Panc1 (cell line): ENCODE data around the gene NLN. TPM values are rescaled to one million over a fixed set of nuclear protein-coding genes. Genes with fewer than 3 reads are reported as not detected.

Experiments
- ATAC-seq: fragments of 200-7000 bp; cut with Tn5 transposase; 2 replicates; pipeline ENCODE4 v1.9.1; 2020; ENCODE audit warnings: mild to moderate bottlenecking, moderate library complexity
- BruUV-seq: library from RNA; stranded (reverse); fragments of 400-500 nt; replicated peaks from 2 replicates; lab custom pipeline; 2021; lab: Mats Ljungman, UMichigan
- CTCF ChIA-PET: fragments of 300-600 bp; sonication (Branson Sonifier 250); formaldehyde crosslinking; loops from one replicate; lab custom pipeline; 2022; ENCODE audit warnings: antibody characterized with exemption; lab: Charles Lee
- POLR2A ChIA-PET: fragments of 300-600 bp; sonication (Branson Sonifier 250); formaldehyde crosslinking; loops from one replicate; lab custom pipeline; 2022; ENCODE audit warnings: antibody characterized with exemption; lab: Charles Lee
- DNase-seq: peaks from one replicate; pipeline ENCODE4 v3.0.0-alpha.2; 2010; ENCODE audit warnings: low read depth, low spot score
- H3K27ac ChIP-seq: 2 replicates; pipeline ENCODE4 v1.5.1; 2011; ENCODE audit warnings: mild to moderate bottlenecking, low read length, inconsistent platforms
- H3K27me3 ChIP-seq: fragments of 200-500 bp; sonication (Bioruptor generic); 2 replicates; pipeline ENCODE4 v1.6.0; 2014; ENCODE audit warnings: low read length, inconsistent platforms; ENCODE audit not compliant: control insufficient read depth, insufficient read depth
- H3K36me3 ChIP-seq: fragments of 200-500 bp; sonication (Bioruptor generic); 2 replicates; pipeline ENCODE4 v1.5.1; 2014; ENCODE audit warnings: inconsistent platforms, mild to moderate bottlenecking, low read length, moderate library complexity; ENCODE audit not compliant: control insufficient read depth, insufficient read depth
- H3K4me1 ChIP-seq: 2 replicates; pipeline ENCODE4 v1.5.1; 2011; ENCODE audit warnings: inconsistent platforms, mild to moderate bottlenecking, low read length, moderate library complexity; ENCODE audit not compliant: control insufficient read depth, insufficient read depth
- H3K4me3 ChIP-seq, 2 experiments: 2 replicates each; pipeline ENCODE4 v1.5.1; 2011 to 2012; ENCODE audit warnings: low read depth in 2 of 2, low read length in 2 of 2, mild to moderate bottlenecking in 2 of 2, inconsistent platforms in 1 of 2, moderate library complexity in 1 of 2
- H3K9me3 ChIP-seq: fragments of 200-500 bp; sonication (Bioruptor generic); 2 replicates; pipeline ENCODE4 v1.5.1; 2014; ENCODE audit warnings: low read depth, mild to moderate bottlenecking, inconsistent platforms, low read length, moderate library complexity; ENCODE audit not compliant: control insufficient read depth, insufficient read depth
- POLR2AphosphoS5 ChIP-seq: IDR thresholded peaks from 2 replicates; pipeline ENCODE4 v1.6.1; 2012; ENCODE audit warnings: mild to moderate bottlenecking, low read depth, low read length, moderate library complexity
- SIN3A ChIP-seq: IDR thresholded peaks from 2 replicates; pipeline ENCODE4 v1.6.1; 2012; ENCODE audit warnings: low read depth, mild to moderate bottlenecking, low read length, moderate library complexity, borderline replicate concordance; ENCODE audit not compliant: insufficient read depth
- TCF7L2 ChIP-seq: IDR thresholded peaks from 2 replicates; pipeline ENCODE4 v1.6.1; 2011; ENCODE audit warnings: mild to moderate bottlenecking, low read depth, low read length, inconsistent platforms
- in situ Hi-C: cut with HindIII; loops from 2 replicates; pipeline ENCODE4 v1.10.0; 2016; ENCODE audit warnings: low sequenced_read_pairs, low pct_unique_long_range_greater_than_20kb
- intact Hi-C: fragments of 100-400 bp; cut with micrococcal nuclease; formaldehyde crosslinking; loops from one replicate; pipeline ENCODE4 v1.10.0; 2022; ENCODE audit not compliant: unreplicated experiment
- total RNA-seq: library from RNA; stranded (reverse); gene quantifications from one replicate; pipeline ENCODE4 v1.2.1, GENCODE V29; 2021; ENCODE audit not compliant: unreplicated experiment
- TF ChIP-seq, protein P1 (sequence below): fragments of 450-650 bp; IDR thresholded peaks from 2 replicates; pipeline ENCODE4 v1.5.1; 2017; ENCODE audit warnings: mild to moderate bottlenecking
- TF ChIP-seq, protein P2 (sequence below), 2 experiments: IDR thresholded peaks; 2 replicates each; pipeline ENCODE4 v1.6.1; 2011 to 2012; ENCODE audit warnings: low read depth in 2 of 2, control low read depth in 1 of 2, low read length in 1 of 2, mild to moderate bottlenecking in 1 of 2, moderate library complexity in 1 of 2; ENCODE audit not compliant: insufficient read depth in 1 of 2

The NLN gene
- total RNA-seq, 1 experiment from 2014 or later: 51.8 TPM

DNA sequence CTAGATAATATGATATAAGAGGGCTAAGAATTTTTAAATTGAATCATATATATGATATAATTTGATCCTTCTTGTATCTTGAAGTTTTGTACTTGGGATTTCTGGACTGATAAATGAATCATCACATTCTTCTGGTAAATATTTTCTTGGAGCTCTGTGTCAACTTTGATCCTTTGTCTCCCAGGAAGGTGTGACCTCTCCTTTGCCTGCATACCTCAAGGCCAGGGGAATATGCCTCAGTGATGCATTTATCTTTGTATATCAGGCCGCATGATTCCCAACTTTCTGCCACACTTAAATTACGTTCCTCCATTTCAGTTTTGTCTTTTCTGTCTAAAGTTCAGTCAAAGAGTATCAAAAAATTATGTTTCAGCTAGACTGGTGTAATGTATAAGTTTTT, 101.2 kb downstream of the NLN start:
- Histone ChIP-seq H3K27me3 (no peaks in the 10 kb centered on the region), H3K4me3 (no peak overlapping the region), H3K4me1 (no peaks in the 10 kb centered on the region), H3K9me3 (no peaks in the 10 kb centered on the region), H3K27ac (no peak overlapping the region), H3K36me3 (no peaks in the 10 kb centered on the region; the same call in 1 of the 2 replicates)
- CTCF ChIA-PET: no interaction called here
- no peak for DNase-seq
- BruUV-seq: no TSS peak
- intact Hi-C loops (no loop called here), in situ Hi-C loops (no loop called here)
- POLR2A ChIA-PET: no interaction called here
- TF ChIP-seq SIN3A: no peak
- TF ChIP-seq TCF7L2: no peak
- TF ChIP-seq, protein P1, sequence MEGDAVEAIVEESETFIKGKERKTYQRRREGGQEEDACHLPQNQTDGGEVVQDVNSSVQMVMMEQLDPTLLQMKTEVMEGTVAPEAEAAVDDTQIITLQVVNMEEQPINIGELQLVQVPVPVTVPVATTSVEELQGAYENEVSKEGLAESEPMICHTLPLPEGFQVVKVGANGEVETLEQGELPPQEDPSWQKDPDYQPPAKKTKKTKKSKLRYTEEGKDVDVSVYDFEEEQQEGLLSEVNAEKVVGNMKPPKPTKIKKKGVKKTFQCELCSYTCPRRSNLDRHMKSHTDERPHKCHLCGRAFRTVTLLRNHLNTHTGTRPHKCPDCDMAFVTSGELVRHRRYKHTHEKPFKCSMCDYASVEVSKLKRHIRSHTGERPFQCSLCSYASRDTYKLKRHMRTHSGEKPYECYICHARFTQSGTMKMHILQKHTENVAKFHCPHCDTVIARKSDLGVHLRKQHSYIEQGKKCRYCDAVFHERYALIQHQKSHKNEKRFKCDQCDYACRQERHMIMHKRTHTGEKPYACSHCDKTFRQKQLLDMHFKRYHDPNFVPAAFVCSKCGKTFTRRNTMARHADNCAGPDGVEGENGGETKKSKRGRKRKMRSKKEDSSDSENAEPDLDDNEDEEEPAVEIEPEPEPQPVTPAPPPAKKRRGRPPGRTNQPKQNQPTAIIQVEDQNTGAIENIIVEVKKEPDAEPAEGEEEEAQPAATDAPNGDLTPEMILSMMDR: no peak
- TF ChIP-seq POLR2AphosphoS5: no peak
- TF ChIP-seq, protein P2, sequence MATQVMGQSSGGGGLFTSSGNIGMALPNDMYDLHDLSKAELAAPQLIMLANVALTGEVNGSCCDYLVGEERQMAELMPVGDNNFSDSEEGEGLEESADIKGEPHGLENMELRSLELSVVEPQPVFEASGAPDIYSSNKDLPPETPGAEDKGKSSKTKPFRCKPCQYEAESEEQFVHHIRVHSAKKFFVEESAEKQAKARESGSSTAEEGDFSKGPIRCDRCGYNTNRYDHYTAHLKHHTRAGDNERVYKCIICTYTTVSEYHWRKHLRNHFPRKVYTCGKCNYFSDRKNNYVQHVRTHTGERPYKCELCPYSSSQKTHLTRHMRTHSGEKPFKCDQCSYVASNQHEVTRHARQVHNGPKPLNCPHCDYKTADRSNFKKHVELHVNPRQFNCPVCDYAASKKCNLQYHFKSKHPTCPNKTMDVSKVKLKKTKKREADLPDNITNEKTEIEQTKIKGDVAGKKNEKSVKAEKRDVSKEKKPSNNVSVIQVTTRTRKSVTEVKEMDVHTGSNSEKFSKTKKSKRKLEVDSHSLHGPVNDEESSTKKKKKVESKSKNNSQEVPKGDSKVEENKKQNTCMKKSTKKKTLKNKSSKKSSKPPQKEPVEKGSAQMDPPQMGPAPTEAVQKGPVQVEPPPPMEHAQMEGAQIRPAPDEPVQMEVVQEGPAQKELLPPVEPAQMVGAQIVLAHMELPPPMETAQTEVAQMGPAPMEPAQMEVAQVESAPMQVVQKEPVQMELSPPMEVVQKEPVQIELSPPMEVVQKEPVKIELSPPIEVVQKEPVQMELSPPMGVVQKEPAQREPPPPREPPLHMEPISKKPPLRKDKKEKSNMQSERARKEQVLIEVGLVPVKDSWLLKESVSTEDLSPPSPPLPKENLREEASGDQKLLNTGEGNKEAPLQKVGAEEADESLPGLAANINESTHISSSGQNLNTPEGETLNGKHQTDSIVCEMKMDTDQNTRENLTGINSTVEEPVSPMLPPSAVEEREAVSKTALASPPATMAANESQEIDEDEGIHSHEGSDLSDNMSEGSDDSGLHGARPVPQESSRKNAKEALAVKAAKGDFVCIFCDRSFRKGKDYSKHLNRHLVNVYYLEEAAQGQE (IDR thresholded peaks at IDR 0.05; ENCODE audit: insufficient read depth in 1 of 2, low read depth in 2 of 2, low read length in 1 of 2): no peak
- no peak for ATAC-seq

DNA sequence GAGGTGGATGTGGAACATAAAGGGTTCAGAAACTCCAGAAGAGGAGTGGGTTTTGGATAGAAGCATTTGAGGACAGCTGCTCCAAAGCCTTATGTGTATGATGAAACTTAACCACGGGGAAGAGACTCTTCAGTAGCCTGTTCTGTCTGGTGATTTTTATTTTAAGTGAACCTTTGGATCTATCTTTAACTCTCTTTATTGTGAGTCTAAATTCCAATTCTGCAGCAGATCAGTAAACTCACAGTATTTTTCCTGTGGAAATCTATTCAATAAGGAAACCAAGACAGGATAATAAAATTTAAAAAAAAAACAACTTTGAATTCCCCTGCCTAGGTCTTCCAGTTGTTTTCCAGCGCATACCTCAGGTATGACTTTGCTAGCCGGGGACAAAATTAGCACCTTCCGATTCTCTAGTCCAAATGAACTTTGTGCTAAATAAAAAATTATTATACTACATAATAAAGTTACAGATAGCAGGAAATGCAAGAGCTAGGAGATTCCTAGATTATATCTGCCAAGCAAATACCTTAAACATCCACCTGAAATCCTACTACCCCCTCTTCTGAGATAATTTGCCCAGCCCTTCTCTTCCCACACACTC, 101.9 kb downstream of the NLN start:
- CTCF ChIA-PET: no interaction called here
- H3K9me3 ChIP-seq: no peaks in the 10 kb centered on the region
- no peak for ATAC-seq
- no peak for TF ChIP-seq TCF7L2
- no peak for TF ChIP-seq POLR2AphosphoS5
- no peak for TF ChIP-seq SIN3A
- TF ChIP-seq, protein P1: no peak
- TF ChIP-seq, protein P2 (IDR thresholded peaks at IDR 0.05; ENCODE audit: insufficient read depth in 1 of 2, low read depth in 2 of 2, low read length in 1 of 2): no peak
- no peaks in the 10 kb centered on the region for H3K27me3 ChIP-seq
- no TSS peak for BruUV-seq
- no peak for DNase-seq
- POLR2A ChIA-PET: no interaction called here
- in situ Hi-C loops: no loop called here
- no peaks in the 10 kb centered on the region; the same call in 1 of the 2 replicates for H3K36me3 ChIP-seq
- H3K27ac ChIP-seq: no peak overlapping the region
- no peak overlapping the region for H3K4me3 ChIP-seq
- H3K4me1 ChIP-seq: no peaks in the 10 kb centered on the region
- intact Hi-C loops: no loop called here
